GM19238 (cell line): ENCODE data around the gene PLCB1.

Experiments
- DNase-seq: peaks from one replicate; pipeline ENCODE4 v3.0.0; 2011; ENCODE audit warnings: low spot score; ENCODE audit not compliant: insufficient read length

PLCB1 gene

DNA sequence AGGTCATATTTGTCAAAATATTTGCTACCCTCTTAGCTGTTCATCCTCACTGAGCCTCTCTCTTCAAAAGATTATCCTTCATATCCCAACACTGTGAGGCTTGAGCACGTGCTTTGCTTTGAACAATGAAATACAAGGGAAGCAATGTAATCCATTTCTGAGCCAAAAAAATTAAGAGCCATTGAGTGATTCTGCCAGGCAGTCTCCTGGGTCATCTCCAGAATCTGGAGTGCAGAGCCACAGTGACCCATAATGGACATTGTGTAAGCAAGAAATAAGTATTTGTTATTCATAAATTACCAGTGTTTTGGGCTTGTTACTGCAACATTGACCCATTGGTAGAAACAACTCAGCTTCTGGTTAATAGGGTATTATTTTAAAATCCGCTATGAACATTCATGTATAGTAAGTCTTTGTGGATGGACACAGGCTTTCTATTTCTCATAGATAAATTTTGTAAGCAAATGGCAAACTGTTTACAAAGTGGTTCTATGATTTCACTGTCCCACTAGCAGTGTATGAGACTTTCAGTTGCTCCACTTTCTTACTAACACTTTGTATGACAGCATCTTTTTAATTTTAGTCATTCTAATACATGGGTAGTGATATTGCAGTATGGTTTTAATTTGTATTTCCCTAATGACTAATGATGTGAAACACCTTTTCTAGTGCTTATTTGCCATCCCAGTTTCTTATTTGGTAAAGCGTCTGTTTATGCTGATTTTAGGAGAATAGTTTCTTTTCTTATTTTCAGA, 358.2 kb downstream of the PLCB1 start:
- DNase-seq: no peak

DNA sequence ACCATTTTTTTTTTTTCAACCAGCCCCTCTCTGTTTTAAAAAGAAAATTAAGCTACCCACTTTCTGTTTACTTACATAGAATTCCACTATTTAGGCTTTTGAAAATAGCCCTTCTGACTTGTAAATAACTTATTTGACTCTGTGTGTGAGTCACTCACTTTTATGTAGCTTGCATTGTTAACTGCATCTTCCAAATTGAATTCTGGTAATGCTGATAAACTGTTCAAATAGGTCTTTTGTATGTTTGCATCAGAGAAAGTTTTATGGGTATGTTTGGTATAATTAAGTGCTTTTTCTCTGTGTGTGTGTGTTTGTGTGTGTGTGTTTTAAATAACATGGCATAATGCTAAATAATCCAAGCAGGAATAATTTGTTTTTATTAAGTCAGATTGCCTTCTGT, 360.1 kb downstream of the PLCB1 start:
- DNase-seq: no peak

DNA sequence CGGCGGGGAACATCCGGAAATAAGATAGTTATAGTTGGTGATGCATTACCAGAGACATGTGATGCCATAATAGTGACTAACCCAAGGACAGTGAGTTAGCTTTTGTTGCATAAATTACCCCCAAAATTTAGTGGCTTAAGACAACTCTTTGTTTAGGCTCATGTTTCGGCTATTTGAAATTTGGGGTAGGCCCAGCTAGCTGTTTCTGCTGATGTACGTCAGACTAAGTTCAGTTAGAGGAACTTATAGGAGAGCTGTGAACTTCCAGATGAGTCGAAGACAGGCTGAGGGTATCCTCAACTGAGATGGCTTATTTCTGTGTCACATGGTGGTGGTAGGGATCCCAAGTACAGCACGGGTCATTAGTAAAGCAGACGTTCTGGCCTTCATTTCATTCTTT, 366.5 kb downstream of the PLCB1 start:
- no peak for DNase-seq

DNA sequence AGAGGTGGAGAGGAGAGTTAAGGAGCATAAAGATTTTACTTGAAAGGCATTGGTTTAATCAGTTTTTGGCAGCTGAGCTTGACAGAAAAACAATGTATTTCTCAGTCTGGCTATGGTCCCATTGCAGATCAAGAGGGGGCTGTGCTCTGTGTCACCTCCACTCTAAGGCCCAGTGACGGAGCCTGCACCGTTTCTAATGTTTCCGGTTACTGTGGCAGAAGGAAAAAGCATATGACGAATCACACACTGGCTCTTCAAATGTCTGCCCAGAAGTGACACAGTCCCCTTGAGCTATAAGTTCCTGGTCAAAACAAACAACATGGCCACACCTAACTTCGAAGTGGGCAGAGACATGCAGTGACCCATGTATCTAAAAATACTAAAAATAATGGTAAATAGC, 372.0 kb downstream of the PLCB1 start:
- no peak for DNase-seq

DNA sequence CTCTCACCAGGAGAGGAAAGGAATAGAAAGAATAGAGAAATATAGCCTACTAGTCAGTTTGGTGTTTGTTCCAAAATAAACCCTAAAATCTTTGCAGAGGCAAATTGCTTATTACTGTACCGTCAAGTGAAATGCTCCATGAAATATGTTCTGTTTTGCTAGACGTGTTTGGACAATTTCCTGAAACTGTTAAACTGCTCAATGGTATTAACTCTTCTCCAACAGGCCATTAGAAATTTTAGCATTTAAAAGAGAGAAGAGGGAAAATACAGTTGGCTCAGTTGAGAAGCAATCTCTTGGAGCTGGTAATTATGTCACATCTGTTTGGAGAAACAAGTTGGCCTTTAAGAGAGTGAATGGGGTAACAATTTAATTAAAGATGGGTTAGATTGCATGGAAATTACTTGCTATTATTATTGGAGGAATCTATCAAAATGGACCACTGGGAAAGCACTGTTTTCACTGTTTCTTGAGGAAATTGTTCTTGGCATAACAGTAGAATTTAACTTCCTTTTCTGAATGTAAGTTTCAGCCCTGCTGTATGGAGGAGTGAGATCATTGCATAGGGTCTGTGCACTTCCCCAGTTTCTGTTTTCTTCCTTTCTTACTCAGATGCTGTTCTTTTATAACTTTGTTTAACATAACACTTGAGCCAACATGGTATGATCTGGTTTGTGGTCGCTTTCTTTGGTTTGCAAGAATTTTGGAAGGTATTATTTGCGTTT, 373.6 kb downstream of the PLCB1 start:
- DNase-seq: no peak

DNA sequence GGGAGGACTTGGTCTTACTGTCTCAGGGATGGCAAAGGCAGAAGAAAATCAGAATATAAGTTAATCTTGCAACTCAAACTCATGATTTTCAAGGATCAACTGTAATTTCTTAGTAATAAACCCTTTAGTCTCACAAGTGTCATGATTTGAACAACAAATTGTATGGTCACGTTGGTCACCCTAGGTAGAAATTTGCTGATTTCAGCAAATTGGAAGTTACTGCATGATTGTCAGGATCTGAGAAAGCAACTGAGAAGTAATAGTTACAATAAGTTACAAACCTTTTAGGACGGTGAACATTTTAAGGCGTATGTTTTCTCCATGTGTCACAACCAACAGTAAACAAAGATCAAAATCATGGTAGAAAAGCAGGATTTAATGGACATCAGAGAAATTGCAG, 375.2 kb downstream of the PLCB1 start:
- no peak for DNase-seq

DNA sequence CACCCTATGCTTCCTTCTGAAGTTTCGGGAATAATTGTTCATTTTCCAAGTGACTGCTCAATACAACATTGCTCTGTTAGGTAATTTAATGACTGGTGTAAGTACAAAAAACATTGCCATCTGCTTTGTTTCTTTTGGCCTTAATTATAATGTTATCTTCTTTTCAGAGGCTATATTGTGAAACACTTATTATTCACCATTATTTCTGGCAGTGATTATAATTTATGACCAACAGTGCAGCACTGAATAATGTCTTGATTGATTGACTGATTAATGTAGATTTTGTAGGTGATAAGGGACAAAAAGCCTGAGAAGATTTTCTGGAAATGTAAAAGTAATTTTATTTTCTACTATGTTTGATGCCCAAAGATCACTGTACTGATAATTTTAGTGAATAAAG, 377.7 kb downstream of the PLCB1 start:
- DNase-seq: no peak

DNA sequence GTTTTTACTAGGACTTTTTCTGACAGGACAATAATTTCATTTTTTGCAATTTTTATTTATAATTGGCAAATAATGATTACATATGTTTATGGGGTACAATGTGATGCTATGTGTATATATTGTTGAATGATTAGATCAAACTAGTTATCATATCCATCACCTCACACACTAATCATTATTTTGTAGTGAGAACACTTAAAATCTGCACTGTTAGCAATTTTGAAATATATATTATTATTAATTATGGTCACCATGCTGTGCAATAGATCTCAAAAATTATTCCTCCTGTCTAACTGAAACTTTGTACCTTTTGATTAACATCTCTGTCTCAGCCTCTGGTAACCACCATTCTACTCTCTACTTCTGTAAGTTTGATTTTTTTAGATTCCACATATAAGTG, 378.7 kb downstream of the PLCB1 start:
- DNase-seq: no peak

DNA sequence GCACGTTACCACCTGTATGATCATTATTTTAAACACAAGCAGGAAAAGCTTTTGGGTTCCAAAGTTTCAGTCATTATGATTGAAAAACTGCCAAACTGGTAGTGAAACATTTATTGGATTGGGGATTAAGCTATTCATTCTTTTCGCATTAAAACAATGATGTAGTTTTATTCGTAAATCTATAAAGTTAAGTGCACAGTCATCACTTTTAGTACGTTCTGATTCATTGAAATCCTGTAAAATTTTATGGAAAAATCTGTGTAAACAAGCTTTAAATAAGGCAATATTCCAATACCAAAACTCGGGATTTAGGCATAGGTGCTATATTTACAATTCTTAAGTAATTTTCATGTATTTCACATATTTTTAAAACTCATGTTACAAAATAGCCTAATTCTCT, 379.9 kb downstream of the PLCB1 start:
- no peak for DNase-seq

DNA sequence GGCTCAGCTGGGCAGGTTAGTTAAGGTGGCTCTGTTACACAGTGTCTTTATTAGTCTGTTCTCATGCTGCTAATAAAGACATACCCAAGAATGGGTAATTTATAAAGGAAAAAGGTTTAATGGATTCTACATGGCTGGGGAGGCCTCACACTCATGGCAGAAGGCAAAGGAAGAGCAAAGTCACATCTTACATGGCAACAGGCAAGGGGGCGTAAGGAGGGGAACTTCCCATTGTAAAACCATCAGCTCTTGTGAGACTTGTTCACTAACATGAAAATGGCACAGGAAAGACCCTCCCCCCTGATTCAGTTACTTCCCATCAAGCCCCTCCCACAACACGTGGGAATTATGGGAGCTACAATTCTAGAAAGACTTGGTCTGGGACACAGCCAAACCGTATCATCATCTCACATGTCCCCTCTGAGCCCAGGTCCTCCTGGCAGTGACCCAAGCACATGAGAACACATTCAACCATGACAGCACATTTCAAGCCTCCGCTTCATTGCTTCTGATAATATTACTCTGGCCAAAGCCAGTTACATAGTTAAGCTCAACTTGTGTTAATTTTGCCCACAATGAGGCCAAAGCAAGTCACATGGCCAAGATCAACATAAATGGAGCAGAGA, 383.9 kb downstream of the PLCB1 start:
- DNase-seq: no peak

DNA sequence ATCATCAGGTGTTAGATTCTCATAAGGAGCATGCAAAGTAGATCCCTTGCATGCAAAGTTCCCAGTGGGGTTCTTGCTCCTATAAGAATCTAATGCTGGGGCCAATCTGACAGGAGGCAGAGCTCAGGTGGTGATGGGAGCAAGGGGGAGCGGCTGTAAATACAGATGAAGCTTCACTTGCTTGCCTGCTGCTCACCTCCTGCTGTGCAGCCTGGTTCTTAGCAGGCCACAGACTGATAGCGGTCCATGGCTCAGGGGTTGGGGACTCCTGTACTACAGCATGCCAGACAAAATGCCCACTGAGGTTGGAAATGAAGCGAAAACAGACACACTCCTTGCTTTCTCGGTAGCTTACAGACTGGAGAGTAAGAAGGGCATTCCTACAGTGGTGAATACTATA, 386.8 kb downstream of the PLCB1 start:
- no peak for DNase-seq

DNA sequence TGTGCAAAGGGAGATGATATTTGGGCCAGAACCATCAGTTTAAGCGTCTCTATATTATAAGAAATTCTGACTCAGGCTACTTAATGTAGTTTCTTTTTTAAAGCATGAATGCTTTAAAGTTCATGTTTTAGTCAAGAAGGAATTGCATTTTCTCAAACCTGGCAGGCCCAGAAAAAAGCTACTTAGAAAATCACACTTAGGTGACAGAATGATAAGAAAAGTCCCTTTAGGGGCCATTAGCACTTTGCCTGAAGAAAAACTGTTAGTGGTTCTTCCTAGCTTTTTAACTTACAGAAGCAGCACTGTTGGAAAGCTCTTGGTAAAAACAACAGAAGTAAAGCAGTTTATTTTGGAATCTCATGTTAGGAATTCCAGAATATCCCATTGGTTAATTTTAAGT, 387.8 kb downstream of the PLCB1 start:
- no peak for DNase-seq

DNA sequence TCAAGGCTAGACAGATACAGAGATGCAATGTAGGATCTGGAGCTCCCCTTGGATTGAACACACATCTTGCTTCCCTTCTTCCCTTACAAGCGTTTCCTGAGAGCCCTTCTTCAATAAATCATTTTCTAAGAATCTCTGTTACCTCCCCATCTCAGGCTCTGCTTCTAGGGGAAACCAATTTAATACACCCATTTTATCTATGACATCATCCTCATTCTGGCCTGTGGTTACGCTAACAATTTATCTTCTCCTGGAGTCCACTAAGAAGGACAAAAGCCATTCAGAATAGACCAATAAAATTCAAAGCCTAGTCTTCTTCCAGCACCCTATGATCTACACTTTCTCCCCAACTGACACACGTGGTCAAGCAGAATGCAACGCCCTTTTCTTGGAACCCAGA, 390.1 kb downstream of the PLCB1 start:
- no peak for DNase-seq

DNA sequence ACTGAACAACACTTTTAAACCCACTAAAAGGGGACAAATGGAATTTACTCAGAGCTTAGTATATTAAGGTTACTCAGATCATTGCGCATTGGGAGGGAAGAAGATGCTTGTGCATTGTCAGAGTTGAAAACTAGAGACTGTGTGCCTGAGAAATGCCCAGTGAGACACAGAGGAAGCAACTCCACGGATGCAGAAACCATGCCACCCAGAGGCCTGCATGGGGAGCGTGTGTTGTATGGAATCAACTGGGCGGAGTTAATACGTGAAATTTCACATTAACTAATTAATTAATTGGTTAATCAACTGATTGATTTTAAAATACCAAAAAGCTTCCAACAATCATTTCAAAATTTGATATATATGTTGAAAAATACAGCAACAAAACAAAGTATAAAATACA, 391.6 kb downstream of the PLCB1 start:
- DNase-seq: no peak

DNA sequence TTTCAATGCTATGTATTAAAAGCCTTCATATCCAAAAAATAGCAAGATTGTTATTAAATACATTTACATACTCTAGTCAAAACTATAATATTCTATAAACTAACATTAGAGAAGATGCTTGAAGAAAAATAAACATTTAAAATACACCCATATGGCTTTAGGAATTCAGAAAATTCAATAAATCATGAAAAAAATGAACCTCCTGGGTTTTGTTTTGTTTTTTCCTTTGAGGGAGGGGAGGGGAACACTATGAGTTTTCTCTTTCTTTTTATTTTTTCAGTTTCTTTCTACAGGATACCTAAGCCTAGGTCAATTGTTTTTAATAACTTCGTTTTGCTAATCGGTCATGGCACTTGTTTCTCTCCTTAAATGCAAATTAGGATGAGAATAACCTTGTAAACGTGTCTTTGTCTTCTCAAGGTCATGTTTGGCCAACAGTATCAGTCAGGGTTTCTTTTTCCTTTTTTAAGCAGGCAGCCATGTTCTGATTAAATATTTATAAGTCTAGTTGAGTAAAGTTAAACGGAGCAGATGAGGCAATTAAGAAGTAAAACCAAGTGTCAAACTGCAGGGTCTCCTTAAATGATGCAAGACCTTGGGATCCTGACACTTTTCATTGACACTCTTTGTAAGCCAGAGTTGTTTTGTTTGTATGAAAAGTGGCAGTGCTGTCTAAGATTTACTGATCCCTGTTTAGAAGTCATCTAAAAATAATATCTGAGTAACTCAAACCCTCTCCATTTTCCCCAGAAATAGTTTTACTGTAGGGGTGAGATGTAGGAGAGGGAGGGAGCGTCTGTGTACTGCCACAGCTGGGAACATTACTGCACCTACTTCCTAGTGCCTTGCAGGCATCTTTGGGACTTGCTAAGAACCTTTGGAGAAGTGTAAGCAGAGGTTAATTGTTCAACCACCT, 392.3 kb downstream of the PLCB1 start:
- no peak for DNase-seq

DNA sequence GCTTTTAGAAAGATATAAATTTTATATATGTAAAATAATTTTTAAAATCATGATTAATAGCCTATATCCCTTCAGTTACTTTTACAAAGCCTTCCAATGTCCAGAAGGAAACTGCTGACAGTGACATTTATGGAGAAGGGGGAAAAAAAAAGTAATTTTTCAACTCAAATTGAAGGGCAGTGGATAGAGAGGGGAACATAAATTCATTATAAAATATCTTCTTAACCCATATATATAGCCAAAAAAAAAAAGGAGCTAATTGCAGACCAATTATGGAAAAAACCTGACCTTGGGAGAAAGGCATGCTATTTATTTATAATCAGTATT, 392.9 kb downstream of the PLCB1 start:
- DNase-seq: no peak

DNA sequence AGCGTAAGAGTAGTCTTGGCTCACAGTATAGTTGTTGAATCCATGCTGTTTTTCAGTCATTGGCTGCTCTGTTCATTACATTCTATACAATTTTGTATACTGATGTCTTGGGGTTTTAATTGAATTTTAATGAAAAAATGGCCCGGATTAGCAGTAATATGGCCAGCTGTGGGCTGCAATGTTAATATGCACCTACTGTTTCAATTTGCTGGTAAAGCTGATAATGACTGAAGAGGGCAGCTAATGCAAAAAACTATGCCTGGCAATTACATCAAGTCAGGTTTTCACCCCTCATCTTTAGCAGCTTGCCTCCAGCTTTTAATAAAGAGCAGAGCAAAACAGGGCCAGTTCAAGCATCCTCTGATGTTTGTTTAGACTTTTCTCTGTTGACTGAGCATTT, 394.5 kb downstream of the PLCB1 start:
- DNase-seq: no peak

DNA sequence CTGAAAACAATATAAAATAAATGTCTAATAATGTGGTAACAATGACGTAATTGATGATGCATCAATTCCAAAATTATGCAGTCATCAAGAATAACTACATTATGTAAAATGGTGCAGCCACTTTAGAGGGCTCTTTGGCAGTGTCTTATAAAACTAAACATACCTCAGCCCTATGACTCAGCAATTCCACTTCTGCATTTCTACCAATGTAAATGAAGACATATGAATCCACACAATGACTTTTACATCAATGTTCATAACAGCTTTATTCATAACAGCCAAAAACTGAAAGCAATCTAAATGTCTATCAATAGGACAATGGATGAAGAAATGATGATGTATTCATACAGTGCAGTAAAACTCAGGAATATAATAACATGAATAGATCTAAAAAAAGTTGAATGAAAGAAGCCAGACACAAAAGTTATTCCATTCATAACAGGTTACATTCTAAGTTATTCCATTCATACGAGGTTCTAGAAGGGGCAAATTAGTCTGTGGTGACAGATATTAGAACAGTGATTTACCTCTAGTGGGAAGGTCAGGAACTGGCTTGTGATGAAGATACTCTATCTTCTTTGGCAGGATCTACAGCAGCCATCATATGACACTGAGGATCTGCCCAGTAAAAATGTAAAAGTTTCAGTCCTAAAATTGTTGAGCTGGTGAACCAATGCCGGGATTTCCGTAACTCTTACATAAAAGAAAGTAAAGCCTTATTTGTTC, 396.1 kb downstream of the PLCB1 start:
- DNase-seq: no peak

DNA sequence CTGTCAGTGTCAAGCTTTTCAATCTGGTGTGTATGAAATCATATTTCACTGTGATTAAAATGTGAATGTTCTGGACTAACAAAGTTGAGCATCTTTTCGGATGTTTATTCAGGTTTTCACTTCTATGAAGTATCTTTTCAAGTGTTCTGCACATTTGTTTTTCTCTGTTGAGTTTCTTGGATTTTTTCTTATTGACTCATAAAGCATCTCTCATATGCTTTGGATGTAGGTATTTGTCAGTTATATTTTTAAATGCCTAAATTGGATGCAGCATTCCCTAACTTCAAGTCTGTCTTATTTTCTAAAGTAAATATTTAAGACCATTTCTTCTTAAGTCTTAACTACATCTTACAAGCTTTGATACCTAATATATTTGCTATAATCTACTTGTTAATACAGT, 398.0 kb downstream of the PLCB1 start:
- no peak for DNase-seq

DNA sequence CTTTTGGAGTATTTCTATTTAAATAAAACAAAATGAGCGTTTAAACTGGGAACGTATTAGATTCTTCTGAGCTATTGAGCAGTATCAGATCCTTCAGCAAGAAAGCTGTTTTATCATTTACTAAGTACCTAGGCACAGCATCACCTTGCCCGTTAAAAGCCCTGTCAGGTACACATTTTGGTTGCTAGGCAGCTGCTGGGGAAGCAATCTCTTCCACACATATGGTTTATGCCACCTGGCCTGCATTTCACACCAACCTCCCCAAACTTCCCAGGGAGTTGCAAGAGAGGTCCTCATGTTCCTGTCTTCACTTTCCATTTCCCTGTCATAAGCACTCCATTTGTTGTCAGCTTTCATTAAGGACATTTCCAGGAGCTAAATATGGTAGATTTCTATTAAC, 400.1 kb downstream of the PLCB1 start:
- DNase-seq: no peak
